Endothelial cell of umbilical vein (primary cell): ENCODE measurements around the gene SHLD2.

Source experiments
- CTCF ChIP-seq, 2 donors: IDR thresholded peaks; 1 replicate in 1 of 2; 2 replicates in 1 of 2; pipeline ENCODE4 v1.5.1; 2011; ENCODE audit warnings: low read length in 2 of 2, mild to moderate bottlenecking in 2 of 2, moderate library complexity in 2 of 2, control low read depth in 1 of 2, inconsistent platforms in 1 of 2, low read depth in 1 of 2; ENCODE audit not compliant: insufficient read depth in 1 of 2; ENCODE audit errors: extremely low read depth in 1 of 2
- EZH2 ChIP-seq: IDR thresholded peaks from 2 replicates; pipeline ENCODE4 v1.6.1; 2012; ENCODE audit warnings: borderline replicate concordance, low read depth, mild to moderate bottlenecking, moderate library complexity, low read length, inconsistent platforms; ENCODE audit not compliant: severe bottlenecking
- FOS ChIP-seq: IDR thresholded peaks from 2 replicates; pipeline ENCODE4 v1.6.1; 2011; ENCODE audit warnings: mild to moderate bottlenecking, low read length, moderate library complexity, borderline replicate concordance; ENCODE audit not compliant: insufficient read depth
- JUN ChIP-seq: IDR thresholded peaks from 2 replicates; pipeline ENCODE4 v1.6.1; 2011; ENCODE audit warnings: borderline replicate concordance, low read depth; ENCODE audit not compliant: insufficient read length, insufficient read depth
- MAX ChIP-seq: IDR thresholded peaks from 2 replicates; pipeline ENCODE4 v1.6.1; 2011; ENCODE audit not compliant: insufficient read depth, insufficient read length
- MYC ChIP-seq: IDR thresholded peaks from one replicate; pipeline ENCODE4 v1.6.1; 2011; ENCODE audit warnings: mild to moderate bottlenecking, low read depth, low read length
- POLR2A ChIP-seq: IDR thresholded peaks from 2 replicates; pipeline ENCODE4 v1.6.1; 2012; ENCODE audit warnings: low read depth, mild to moderate bottlenecking, control low read depth, low read length
- POLR2AphosphoS5 ChIP-seq: IDR thresholded peaks from 2 replicates; pipeline ENCODE4 v1.6.1; 2012; ENCODE audit warnings: low read depth, mild to moderate bottlenecking, control low read depth, low read length, moderate library complexity; ENCODE audit not compliant: insufficient read depth

- TF ChIP-seq MAX (no peak), CTCF (IDR thresholded peaks at IDR 0.05; ENCODE audit: extremely low read depth in 1 of 2, insufficient read depth in 1 of 2, low read depth in 1 of 2, low read length in 2 of 2) (no peak), POLR2A (no peak), MYC (no peak), POLR2AphosphoS5 (no peak), JUN (no peak), EZH2 (no peak), FOS (no peak)
Measured at GRCh38 chr10:87105446-87106124, 10.6 kb downstream of the SHLD2 start.
